Activated T-cell treated with anti-CD3 and anti-CD28 coated beads for 48 hours (primary cell): ENCODE results near the gene EIF3A.
"Not testable (repeated sequence)": the region's sequence is repeated elsewhere in the genome, so short reads cannot be mapped to it uniquely, and the experiment has no call there.

Experiments used
- DNase-seq: peaks from one replicate; pipeline ENCODE4 v3.0.0-alpha.2; 2020; ENCODE audit warnings: low read depth

The EIF3A gene

DNA sequence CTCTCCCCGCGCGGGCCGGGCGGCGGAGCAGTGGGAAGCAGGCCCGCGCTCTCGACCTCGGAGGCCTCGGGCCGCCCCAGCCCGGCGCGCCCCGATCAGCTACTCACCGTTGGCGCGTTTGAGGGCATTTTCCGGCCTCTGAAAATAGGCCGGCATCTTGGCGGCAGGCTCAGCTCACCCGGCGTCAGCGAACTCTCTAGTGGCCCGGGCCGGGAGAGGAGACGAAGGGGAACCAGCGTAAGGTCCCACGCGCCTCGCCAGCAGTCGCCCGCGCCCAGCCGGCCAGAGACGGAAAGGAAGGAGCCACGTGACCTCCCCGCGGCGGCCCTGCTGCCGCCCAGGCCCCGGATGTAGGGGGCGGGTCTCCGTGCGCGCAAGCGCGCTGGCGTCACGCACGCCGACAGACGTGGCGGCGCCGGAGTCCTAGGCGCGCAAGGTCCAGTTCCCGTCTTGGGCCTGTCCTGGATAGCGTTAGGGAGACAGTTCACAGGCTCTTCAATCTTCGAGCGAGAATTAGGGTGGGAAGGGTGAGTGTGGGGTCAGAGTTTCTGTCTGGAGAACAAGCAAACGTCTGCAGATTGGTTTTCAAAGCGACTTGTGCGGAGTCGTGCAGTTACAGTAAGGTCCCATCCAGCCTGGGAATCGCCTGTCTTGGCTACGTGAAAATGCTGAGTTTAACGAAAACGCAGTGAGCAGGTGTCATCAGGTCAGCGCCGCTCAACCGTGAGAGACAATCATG is at the start of gene EIF3A:
Gene EIF3A (minus strand): TSS at position 297 of the 739 bp plus-strand sequence. CDS start 141 bp downstream, at position 156.
- peak; percentile 95 for DNase-seq

DNA sequence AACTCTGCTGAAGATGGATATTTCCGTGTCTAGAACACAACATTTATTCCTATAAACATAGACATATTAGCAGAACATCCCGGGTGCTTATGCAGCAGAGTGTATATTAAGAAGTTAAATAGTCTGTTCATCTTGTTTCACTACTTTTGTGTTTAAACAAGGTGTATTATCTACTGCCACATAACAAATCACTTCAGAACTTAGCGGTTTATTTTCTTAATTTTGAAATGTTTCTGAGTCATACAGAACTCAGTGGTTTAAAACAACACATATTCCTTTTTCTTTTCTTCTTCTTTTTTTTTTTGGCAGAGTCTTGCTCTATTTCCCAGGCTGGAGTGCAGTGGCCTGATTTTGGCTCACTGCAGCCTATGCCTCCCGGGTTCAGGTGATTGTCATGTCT is 49.1 kb upstream of the EIF3A start:
- DNase-seq, result no peak

DNA sequence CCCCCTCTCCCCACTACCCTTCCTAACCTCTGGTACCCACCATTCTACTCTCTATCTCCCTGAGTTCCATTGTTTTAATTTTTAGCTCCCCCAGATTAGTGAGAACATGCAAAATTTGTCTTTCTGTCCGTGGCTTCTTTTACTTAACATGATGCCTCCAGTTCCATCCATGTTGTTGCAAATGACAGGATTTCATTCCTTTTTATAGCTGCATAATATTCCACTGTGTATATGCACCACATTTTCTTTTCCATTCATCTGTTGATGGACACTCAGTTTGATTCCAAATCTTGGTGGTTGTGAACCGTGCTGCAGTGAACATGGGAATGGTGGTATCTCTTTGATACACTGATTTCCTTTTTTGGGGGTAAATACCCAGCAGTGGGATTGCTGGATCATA is 45.3 kb upstream of the EIF3A start:
- no peak for DNase-seq

GRCh38 chr10:119120875-119121274 is 40.3 kb upstream of the EIF3A start:
- DNase-seq, result no peak

GRCh38 chr10:119120413-119120867 is 39.8 kb upstream of the EIF3A start:
- no peak for DNase-seq

- DNase-seq, result no peak
Measured at GRCh38 chr10:119119400-119119799, 38.8 kb upstream of the EIF3A start.

- DNase-seq, result no peak
Measured at GRCh38 chr10:119118231-119118630, 37.6 kb upstream of the EIF3A start.

DNA sequence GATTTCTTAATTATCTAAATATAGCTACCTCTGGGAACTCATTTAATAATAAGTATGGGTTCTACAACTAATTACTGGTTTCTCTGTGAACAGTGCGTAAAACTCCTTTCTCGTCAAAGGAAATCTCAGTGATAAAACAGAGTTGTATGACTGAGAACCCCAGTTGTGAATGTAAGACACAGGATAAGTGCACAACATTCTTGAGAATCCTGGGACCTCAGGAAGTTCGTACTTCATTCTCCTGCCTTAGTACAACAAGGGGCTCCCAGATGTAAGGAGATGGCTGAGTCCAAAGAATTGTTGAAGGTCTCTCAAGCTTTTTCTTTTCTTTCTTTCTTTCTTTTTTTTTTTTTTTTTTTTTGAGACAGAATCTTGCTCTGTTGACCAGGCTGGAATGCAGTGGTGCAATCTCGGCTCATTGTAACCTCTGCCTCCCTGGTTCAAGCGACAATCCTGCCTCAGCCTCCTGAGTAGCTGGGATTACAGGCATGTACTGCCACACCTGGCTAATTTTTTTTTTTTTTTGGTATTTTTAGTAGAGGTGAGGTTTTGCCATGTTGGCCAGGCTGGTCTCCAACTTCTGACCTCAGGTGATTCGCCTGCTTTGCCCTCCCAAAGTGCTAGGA is 35.8 kb upstream of the EIF3A start:
- no peak for DNase-seq

- DNase-seq, result no peak
Measured at GRCh38 chr10:119115926-119116325, 35.3 kb upstream of the EIF3A start.

DNA sequence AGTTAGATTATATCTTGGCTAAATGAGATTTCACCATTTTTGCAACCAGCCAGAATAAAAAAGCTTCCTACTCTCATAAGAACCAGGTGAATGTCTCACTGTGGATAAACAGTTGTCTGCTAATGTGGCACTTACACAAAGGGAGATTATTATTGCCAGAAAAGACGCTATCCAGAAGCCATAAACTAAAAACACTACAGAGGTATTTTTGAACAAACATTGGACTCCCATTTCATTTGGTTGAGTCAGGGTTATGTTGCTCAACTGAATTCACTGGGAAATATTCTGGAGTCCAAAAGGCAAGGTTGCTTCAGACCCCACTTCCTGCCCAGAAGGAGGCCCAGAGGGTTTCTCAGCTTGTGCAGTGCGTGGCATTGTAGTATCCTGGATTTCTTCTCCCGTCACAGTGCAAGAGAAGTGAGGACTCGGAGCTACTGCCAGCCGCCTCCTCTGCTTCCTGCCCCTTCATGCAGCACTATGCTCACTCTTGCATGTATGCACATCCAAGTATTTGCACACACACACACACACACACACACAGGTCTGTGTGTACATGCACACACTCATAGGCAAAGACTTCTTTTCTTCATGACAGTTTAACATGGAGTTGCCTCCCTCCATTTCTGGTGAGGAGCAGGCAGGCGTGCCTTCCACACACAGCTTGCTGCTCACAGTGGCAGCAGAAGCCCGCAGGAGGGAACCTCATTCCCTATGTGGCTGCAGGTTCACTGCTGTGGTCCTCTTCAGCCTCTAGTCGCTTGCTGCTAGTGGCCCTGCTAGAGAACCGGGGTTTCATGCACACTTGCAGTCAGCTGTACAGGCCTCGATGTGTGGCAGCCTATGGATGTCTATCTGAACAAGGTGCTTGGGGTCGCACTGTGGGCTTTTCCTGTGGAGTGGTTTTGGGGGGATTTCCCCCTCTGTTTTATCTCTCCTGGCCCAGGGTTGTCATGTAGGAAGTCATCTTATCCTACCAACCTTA is 33.4 kb upstream of the EIF3A start:
- no peak for DNase-seq

GRCh38 chr10:119112056-119112455 is 31.4 kb upstream of the EIF3A start:
- no peak for DNase-seq

GRCh38 chr10:119107771-119108170 is 27.2 kb upstream of the EIF3A start:
- not testable (repeated sequence) for DNase-seq

- DNase-seq, result not testable (repeated sequence)
Measured at GRCh38 chr10:119107106-119107505, 26.5 kb upstream of the EIF3A start.

DNA sequence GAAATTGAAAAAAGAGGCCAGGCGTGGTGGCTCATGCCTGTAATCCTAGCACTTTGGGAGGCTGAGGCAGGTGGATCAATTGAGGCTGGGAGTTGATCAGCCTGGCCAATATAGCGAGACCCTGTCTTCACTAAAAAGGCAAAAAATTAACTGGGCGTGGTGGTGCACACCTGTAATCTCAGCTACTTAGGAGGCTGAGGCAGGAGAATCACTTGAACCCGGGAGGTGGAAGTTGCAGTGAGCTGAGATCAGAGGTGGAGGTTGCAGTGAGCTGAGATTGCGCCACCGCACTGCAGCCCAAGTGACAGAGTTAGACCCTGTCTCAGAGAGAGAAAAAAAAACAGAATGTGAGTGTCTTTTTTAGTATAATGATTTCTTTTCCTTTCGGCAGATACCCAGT is 25.3 kb upstream of the EIF3A start:
- DNase-seq, result not testable (repeated sequence)

GRCh38 chr10:119105155-119105554 is 24.5 kb upstream of the EIF3A start:
- no peak for DNase-seq

GRCh38 chr10:119104654-119105015 is 24.0 kb upstream of the EIF3A start:
- DNase-seq, result no peak

- DNase-seq, result peak; percentile 76
Measured at GRCh38 chr10:119103903-119104653, 23.5 kb upstream of the EIF3A start, which contains the start of gene DENND10. Gene DENND10, plus strand, starts transcription at chr10:119104113. Its CDS starts 30 bp downstream, at chr10:119104143.

DNA sequence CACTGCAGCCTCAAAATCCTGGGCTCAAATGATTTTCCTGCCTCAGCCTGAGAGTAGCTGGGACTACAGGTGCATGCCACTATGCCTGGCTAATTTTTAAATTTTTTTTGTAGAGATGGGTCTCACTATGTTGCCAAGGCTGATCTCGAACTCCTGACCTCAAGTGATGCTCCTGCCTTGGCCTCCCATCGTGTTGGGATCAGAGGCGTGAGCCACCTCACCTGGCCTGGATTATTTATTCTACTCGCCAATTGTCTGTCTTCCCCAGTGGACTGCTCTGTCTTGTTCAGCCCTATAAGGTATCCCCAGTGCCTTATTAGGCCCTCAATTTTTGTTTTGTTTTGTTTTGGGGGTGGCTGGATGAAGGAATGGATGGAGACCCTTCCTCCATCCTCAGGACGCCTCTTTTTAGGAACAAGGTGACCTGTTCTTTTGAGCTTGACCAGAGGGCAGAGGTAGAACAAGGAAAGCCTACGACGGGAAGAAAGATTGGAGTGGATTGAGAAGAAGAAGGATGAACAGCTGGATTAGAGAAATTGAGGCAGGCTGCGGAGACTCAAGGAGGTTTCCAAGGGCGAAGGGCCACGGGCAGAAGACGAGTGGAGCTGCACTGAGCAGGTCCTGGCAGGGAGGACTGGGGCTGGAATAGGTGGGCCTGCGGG is 22.8 kb upstream of the EIF3A start:
- no peak for DNase-seq

DNA sequence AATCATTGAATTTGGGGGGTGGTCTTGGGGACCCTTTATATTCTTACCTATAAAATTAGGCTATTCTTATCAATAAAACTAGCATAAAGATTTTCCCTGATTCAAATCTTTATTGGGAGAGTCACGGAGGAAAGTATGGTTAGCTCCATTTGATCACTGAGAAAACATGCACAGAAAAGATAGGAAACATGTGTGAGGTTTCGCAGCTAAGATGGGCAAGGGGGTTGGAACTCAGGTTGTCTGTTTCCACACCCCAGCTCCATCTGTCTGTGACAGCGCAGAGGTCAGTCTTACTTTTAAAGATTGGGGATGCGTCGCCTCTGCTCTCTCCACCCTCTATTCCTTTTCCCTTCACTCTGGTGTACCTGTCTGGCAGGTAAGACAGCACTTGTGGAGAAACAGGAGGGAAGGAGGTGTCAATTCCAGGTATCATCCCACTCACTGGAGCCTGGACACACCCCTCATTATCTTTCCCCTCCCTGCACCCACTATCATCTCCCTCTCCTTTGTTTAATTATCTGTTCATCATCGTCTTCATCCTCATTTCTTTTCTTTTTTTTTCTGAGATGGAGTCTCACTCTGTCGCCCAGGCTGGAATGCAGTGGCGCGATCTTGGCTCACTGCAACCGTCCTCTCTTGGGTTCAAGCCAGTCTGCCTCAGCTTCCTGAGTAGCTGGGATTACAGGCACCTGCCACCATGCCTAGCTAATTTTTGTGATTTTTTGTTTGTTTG is 20.9 kb upstream of the EIF3A start:
- DNase-seq, result no peak
